HepG2 (cell line): Measurements from ENCODE around the gene TTC6. TPM values are rescaled to one million over a fixed set of nuclear protein-coding genes. Genes with fewer than 3 reads are reported as not detected.

ENCODE experiments used
- TAF15 ChIP-seq: fragments of 200-400 bp; formaldehyde crosslinking; IDR thresholded peaks from one replicate; pipeline ENCODE4 v1.6.1; 2018; ENCODE audit warnings: mild to moderate bottlenecking, low read depth, low read length; ENCODE audit not compliant: poor library complexity, severe bottlenecking
- polyA plus RNA-seq, 8 experiments: library from polyadenylated mRNA; depleted of rRNA in 3 of 8; stranded (reverse) in 7 of 8; unstranded in 1 of 8; fragments of >200 nt; fragmentation: Illumina TruSeq in 4 of 8; extraction: Trizol in 4 of 8; gene quantifications; 2 replicates each; pipeline versions ENCODE4 v1.2.1 to v1.2.3, GENCODE V29; 2011 to 2016; ENCODE audit warnings: low read depth in 4 of 8, missing spikeins in 1 of 8, mixed read lengths in 1 of 8; ENCODE audit not compliant: insufficient read depth in 1 of 8
- total RNA-seq, 5 experiments: library from RNA; depleted of rRNA; stranded (reverse); fragments of >200 nt; fragmentation: Illumina TruSeq; extraction: Trizol; gene quantifications; 2 replicates each; pipeline ENCODE4 v1.2.3, GENCODE V29; 2016; ENCODE audit warnings: low read depth in 1 of 5
- TF ChIP-seq, protein P1 (sequence below), 2 experiments: fragments of 450-650 bp in 1 of 2; sonication (generic) in 1 of 2; formaldehyde crosslinking in 1 of 2; IDR thresholded peaks; 2 replicates each; pipeline versions ENCODE4 v1.6.1 to v1.8.0; 2016 to 2022; ENCODE audit warnings: antibody characterized with exemption in 1 of 2, mild to moderate bottlenecking in 1 of 2, missing genetic modification reagents in 1 of 2

Gene TTC6
- total and polyA plus RNA-seq, 2 of the 13 experiments (the other 11 are each of a cell fraction or from before 2014, with no cell fraction given) = 9.3 to 27.4 TPM

GRCh38 chr14:37584211-37585100 lies 11.0 kb upstream of the TTC6 start (continued):
- TF ChIP-seq, protein P1, sequence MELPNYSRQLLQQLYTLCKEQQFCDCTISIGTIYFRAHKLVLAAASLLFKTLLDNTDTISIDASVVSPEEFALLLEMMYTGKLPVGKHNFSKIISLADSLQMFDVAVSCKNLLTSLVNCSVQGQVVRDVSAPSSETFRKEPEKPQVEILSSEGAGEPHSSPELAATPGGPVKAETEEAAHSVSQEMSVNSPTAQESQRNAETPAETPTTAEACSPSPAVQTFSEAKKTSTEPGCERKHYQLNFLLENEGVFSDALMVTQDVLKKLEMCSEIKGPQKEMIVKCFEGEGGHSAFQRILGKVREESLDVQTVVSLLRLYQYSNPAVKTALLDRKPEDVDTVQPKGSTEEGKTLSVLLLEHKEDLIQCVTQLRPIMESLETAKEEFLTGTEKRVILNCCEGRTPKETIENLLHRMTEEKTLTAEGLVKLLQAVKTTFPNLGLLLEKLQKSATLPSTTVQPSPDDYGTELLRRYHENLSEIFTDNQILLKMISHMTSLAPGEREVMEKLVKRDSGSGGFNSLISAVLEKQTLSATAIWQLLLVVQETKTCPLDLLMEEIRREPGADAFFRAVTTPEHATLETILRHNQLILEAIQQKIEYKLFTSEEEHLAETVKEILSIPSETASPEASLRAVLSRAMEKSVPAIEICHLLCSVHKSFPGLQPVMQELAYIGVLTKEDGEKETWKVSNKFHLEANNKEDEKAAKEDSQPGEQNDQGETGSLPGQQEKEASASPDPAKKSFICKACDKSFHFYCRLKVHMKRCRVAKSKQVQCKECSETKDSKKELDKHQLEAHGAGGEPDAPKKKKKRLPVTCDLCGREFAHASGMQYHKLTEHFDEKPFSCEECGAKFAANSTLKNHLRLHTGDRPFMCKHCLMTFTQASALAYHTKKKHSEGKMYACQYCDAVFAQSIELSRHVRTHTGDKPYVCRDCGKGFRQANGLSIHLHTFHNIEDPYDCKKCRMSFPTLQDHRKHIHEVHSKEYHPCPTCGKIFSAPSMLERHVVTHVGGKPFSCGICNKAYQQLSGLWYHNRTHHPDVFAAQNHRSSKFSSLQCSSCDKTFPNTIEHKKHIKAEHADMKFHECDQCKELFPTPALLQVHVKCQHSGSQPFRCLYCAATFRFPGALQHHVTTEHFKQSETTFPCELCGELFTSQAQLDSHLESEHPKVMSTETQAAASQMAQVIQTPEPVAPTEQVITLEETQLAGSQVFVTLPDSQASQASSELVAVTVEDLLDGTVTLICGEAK (IDR thresholded peaks at IDR 0.05) = no peak
- TF ChIP-seq, protein P1 (CRISPR knock-in tag; IDR thresholded peaks at IDR 0.05) = no peak
- peak; percentile 11 for TF ChIP-seq TAF15
